HEK293T (cell line): ENCODE measurements around the gene RABL6.

Source experiments
- CTCF ChIA-PET: fragments of 350-600 bp; formaldehyde crosslinking; extraction: SDS; loops from one replicate; lab custom pipeline; 2021; ENCODE audit warnings: antibody characterized with exemption, inconsistent platforms; lab: Yijun Ruan, JAX
- POLR2A ChIA-PET: fragments of 350-600 bp; formaldehyde crosslinking; extraction: SDS; loops from one replicate; lab custom pipeline; 2020; ENCODE audit warnings: antibody characterized with exemption, inconsistent platforms; lab: Yijun Ruan, JAX
- DNase-seq: peaks from one replicate; pipeline ENCODE4 v3.0.0; 2012; ENCODE audit warnings: mixed read lengths; ENCODE audit errors: extremely low spot score
- ARNT ChIP-seq: fragments of 450-650 bp; IDR thresholded peaks from 2 replicates; pipeline ENCODE4 v1.6.1; 2017; ENCODE audit warnings: mild to moderate bottlenecking
- BHLHE40 ChIP-seq: fragments of 450-650 bp; IDR thresholded peaks from 2 replicates; pipeline ENCODE4 v1.6.1; 2016; ENCODE audit warnings: mild to moderate bottlenecking, moderate library complexity, borderline replicate concordance
- CTBP1 ChIP-seq: fragments of 450-650 bp; IDR thresholded peaks from 2 replicates; pipeline ENCODE4 v1.6.1; 2016; ENCODE audit warnings: borderline replicate concordance
- ELF4 ChIP-seq: fragments of 450-650 bp; IDR thresholded peaks from 2 replicates; pipeline ENCODE4 v1.6.1; 2017; ENCODE audit warnings: antibody characterized with exemption
- FOXA1 ChIP-seq: fragments of 450-650 bp; IDR thresholded peaks from 2 replicates; pipeline ENCODE4 v1.6.1; 2016; ENCODE audit warnings: mild to moderate bottlenecking
- FOXK2 ChIP-seq: fragments of 450-650 bp; IDR thresholded peaks from 2 replicates; pipeline ENCODE4 v1.6.1; 2016; ENCODE audit warnings: mild to moderate bottlenecking
- FOXM1 ChIP-seq: fragments of 450-650 bp; IDR thresholded peaks from 2 replicates; pipeline ENCODE4 v1.6.1; 2017; ENCODE audit warnings: mild to moderate bottlenecking, borderline replicate concordance
- HDGF ChIP-seq: fragments of 450-650 bp; IDR thresholded peaks from 2 replicates; pipeline ENCODE4 v1.6.1; 2017; ENCODE audit warnings: antibody characterized with exemption, borderline replicate concordance
- L3MBTL2 ChIP-seq: fragments of 450-650 bp; conservative IDR thresholded peaks from 2 replicates; pipeline ENCODE4 v1.6.1; 2016; ENCODE audit warnings: mild to moderate bottlenecking
- LEF1 ChIP-seq: fragments of 450-650 bp; IDR thresholded peaks from 2 replicates; pipeline ENCODE4 v1.6.1; 2017; ENCODE audit warnings: mild to moderate bottlenecking, borderline replicate concordance
- NFRKB ChIP-seq: fragments of 450-650 bp; IDR thresholded peaks from 2 replicates; pipeline ENCODE4 v1.6.1; 2016; ENCODE audit warnings: mild to moderate bottlenecking, moderate library complexity
- SP1 ChIP-seq: fragments of 450-650 bp; IDR thresholded peaks from 2 replicates; pipeline ENCODE4 v1.6.1; 2017
- SUZ12 ChIP-seq: fragments of 450-650 bp; IDR thresholded peaks from 2 replicates; pipeline ENCODE4 v1.6.1; 2016; ENCODE audit warnings: mild to moderate bottlenecking
- TARDBP ChIP-seq: fragments of 450-650 bp; IDR thresholded peaks from 2 replicates; pipeline ENCODE4 v1.6.1; 2016
- ZNF384 ChIP-seq: fragments of 450-650 bp; IDR thresholded peaks from 2 replicates; pipeline ENCODE4 v1.6.1; 2016
- TF ChIP-seq, protein P1 (sequence below): fragments of 450-650 bp; IDR thresholded peaks from 2 replicates; pipeline ENCODE4 v1.6.1; 2016

RABL6 gene

GRCh38 chr9:136848393-136849037, 40.8 kb downstream of the RABL6 start:
- POLR2A ChIA-PET = interaction anchor here (0.7 to 1.4 kb wide), 9 partner anchors 8 to 309 kb away, joined by 3 to 6 read pairs (median 4); partner anchors contain the start of genes RABL6 and TRAF2
- peak; percentile 68 for DNase-seq
- no peak for TF ChIP-seq LEF1
- no peak for TF ChIP-seq FOXM1
- TF ChIP-seq SUZ12 = no peak
- TF ChIP-seq TARDBP = no peak
- TF ChIP-seq FOXK2 = no peak
- no peak for TF ChIP-seq NFRKB
- TF ChIP-seq, protein P1, sequence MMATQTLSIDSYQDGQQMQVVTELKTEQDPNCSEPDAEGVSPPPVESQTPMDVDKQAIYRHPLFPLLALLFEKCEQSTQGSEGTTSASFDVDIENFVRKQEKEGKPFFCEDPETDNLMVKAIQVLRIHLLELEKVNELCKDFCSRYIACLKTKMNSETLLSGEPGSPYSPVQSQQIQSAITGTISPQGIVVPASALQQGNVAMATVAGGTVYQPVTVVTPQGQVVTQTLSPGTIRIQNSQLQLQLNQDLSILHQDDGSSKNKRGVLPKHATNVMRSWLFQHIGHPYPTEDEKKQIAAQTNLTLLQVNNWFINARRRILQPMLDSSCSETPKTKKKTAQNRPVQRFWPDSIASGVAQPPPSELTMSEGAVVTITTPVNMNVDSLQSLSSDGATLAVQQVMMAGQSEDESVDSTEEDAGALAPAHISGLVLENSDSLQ = no peak
- no peak for TF ChIP-seq L3MBTL2
- no peak for TF ChIP-seq ARNT
- no peak for TF ChIP-seq ZNF384
- no peak for TF ChIP-seq HDGF
- TF ChIP-seq SP1 = no peak
- no peak for TF ChIP-seq CTBP1
- TF ChIP-seq BHLHE40 = no peak
- TF ChIP-seq FOXA1 = no peak
- TF ChIP-seq ELF4 = no peak
- CTCF ChIA-PET = interaction anchor here (1.3 kb wide), 1 partner anchor 181 kb away, joined by 3 read pairs; no protein-coding TSS in a partner anchor

- CTCF ChIA-PET = interaction anchor here (1.3 kb wide), 1 partner anchor 180 kb away, joined by 3 read pairs; no protein-coding TSS in a partner anchor
- TF ChIP-seq, protein P1 = no peak
- peak; percentile 81 for TF ChIP-seq L3MBTL2
- POLR2A ChIA-PET = interaction anchor here (1.5 kb wide), 1 partner anchor 32 kb away, joined by 3 read pairs; no protein-coding TSS in a partner anchor
Observed at GRCh38 chr9:136849038-136849959, 41.6 kb downstream of the RABL6 start, which contains the start of gene PHPT1. Gene PHPT1, plus strand, starts transcription at chr9:136849409. Its CDS starts 22 bp downstream, at chr9:136849431.

DNA sequence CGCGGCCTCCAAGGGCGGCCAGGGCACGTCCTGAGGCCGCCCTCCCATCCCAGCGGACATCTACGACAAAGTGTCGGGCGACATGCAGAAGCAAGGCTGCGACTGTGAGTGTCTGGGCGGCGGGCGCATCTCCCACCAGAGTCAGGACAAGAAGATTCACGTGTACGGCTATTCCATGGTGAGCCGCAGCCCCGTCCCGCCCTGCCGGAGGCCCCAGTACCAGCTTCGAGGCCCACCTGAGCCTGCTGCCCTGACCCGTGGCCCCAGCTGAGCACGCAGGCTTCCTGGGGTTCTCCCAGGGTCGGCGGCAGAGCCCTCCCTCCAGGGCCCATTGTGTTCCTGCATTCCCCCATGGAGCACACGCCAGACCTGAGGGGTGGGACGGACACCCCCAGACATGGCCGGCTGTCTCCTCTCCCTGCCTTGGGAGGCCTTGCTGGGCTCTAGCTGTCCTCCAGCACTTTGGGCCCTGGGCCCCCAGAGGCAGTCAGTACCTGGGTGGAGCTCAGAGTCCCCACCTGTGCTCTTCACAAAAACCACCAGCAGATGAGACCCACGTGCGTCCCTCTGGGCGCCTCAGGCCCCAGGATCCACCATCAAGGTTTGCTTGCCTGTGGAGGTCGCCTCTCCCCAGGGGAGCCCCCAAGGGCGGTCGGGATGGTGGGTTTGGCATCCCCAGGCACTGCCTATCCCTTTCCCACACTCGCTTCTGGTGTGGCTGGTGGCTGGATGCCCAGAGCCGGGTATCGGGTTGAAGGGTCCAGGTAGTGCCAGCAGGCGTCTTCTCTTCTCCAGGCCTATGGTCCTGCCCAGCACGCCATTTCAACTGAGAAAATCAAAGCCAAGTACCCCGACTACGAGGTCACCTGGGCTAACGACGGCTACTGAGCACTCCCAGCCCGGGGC, 42.5 kb downstream of the RABL6 start:
- CTCF ChIA-PET = no interaction called here
- POLR2A ChIA-PET = interaction anchor here (1.5 to 1.8 kb wide), 2 partner anchors 16 to 32 kb away, joined by 3 to 6 read pairs; partner anchors contain the start of gene EDF1
- DNase-seq = no peak
- TF ChIP-seq ARNT (no peak), ZNF384 (no peak), SP1 (no peak), HDGF (no peak), FOXM1 (no peak), TARDBP (no peak), CTBP1 (no peak)

More at GRCh38 chr9:136849038-136849959, 41.6 kb downstream of the RABL6 start, which contains the start of gene PHPT1:
- DNase-seq = peak; percentile 97

- ChIA-PET CTCF (no interaction called here), POLR2A (interaction anchor here (1.5 to 1.8 kb wide), 2 partner anchors 15 to 31 kb away, joined by 3 to 6 read pairs; partner anchors contain the start of gene EDF1)
- TF ChIP-seq FOXM1 (no peak), ARNT (no peak), SP1 (no peak), HDGF (no peak), TARDBP (no peak), FOXK2 (no peak), L3MBTL2 (no peak), LEF1 (no peak), NFRKB (no peak), FOXA1 (no peak), ELF4 (no peak), ZNF384 (no peak), CTBP1 (no peak), BHLHE40 (no peak), SUZ12 (no peak)
- TF ChIP-seq, protein P1 = no peak
- no peak for DNase-seq
Observed at GRCh38 chr9:136850866-136851775, 43.4 kb downstream of the RABL6 start.
